ENCODE results near the gene HSF4.

HSF4 gene

DNA sequence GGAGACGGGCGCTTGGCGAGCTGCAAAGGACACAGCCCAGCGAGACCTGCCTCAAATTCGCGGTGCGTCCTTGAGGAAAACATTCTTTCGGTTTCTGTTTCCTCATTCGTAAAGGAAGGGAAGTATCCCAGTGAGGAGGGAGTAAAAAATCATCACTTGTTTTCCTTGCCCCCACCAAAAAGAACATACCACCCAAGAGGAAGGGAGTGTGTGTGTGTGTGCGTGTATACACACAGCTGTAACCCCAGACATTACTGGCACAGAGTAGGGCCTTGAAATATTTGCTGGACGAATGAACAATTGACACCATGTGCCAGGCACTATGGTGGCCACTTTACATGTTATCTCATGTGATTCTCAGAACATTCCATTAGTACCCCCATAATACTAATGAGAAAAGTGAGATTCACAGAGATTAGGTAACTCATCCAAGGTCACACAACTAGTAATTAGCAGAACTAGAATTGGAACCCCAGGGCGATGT is 21.1 kb downstream of the HSF4 start:
- DNase-seq = no peak

DNA sequence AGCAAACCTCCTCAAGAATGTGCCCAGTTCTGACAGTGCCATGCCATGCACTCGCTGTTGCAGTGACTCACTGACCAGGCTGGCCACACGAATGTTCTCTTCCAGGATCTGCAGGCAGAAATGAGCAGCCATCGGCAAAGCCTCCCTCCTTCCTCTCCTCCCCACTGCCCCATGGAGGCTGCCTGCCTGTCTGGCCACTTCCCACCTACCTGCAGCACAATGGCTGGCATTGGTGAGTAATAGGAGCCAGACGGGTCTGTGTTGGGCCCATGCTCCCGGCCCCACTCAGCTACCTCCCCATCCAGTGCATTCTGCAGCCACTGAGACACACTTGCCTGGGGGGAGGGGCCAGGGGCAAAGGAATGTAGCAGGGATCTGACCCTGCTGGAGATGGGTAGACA is 22.0 kb downstream of the HSF4 start:
- no peak for DNase-seq

DNA sequence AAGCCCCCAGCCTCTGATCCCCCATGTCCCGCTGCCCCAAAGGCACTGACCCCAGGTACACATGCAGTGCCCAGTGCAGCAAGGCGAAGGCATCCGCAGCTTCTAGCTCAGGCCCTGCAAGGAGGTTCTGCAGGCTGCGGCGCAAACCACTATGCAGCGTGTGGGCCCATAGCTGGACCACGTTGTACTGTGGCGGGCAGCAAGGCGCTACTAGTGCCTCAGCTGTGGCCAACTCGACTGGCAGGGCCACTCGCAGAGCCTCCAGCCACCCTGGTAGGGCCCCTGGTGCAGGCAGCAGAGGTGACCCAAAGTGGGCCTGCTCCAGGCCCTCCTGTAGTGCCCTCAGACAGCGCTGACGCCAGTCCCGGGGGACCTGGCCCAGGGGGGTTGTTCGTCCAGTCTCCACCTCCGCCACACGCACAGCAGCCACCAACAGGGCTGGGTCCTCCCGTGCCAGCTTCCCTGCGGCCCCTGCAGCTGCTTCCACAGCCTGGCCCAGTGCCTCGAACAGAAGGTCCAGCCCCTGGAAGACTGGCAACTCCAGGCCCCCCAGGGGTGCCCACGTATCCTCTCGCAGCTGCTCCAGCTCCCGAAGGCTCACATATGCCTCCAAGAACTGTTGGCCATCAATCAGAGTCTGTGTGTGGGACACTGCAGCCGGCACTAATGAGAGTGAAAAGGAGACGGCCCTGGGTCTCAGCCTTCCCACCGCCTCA is 22.8 kb downstream of the HSF4 start:
- DNase-seq = no peak

DNA sequence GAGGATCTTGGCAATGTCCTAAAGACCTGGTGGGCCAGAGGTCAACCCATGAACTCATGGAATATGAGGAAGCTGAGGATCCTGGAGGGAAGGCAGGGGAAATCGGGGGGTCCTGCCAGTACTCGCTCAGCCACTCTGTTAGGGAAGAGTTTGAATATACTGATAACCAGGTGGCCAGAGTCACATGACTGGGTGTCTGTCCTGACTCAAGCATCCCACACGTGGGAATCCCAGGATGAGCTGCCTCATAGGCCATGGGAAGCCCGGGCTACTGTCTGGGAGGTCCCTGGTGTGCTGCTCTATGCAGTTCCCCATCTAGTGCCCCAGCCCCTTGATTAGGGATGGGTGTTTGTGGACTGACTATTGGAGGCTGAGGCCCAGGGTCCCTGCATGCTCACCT is 23.8 kb downstream of the HSF4 start:
- DNase-seq = no peak

DNA sequence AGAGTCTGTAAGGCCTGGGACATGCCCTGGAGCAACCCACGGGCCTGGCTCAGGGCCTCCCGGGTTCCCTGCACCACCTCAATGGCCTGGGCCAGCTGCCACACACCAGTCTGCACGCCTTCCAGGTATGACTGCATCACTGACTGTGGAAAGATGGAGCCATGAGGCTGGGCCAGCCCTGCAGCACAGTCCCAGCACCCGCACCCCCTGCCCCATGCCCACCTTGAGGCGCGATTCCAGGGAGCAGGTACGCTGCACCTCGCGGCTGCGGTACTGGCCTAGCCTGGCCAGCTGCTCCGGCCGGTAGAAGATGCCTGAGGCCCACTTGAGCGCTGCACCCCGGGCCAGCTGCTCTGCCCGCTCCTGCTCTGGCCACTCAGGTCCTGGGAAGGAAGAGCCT is 24.3 kb downstream of the HSF4 start:
- no peak for DNase-seq

DNA sequence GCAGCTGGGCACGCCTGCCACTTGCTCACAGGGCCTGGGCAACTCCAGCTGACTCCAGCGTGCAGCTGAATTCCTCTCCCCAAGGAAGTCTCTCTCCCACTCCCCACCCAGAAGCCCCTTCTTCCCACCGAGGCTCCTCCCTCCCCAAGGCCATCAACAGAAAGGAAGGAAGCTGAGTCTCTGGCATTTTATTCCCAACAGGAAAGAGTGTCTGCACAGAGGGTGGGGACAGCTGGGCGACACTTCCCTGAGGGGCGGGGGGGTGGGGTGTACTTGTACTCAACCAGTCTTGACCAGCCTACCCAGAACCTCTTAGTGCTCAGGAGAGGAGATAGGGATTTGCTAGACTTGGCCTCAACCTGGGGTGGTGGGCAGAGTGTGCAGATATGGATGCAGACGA is 25.5 kb downstream of the HSF4 start, which contains the start of gene EXOC3L1:
Gene EXOC3L1, minus strand, starts transcription at position 96 of the 400 bp plus-strand sequence. CDS start 460 bp downstream, outside the sequence.
- no peak for DNase-seq

DNA sequence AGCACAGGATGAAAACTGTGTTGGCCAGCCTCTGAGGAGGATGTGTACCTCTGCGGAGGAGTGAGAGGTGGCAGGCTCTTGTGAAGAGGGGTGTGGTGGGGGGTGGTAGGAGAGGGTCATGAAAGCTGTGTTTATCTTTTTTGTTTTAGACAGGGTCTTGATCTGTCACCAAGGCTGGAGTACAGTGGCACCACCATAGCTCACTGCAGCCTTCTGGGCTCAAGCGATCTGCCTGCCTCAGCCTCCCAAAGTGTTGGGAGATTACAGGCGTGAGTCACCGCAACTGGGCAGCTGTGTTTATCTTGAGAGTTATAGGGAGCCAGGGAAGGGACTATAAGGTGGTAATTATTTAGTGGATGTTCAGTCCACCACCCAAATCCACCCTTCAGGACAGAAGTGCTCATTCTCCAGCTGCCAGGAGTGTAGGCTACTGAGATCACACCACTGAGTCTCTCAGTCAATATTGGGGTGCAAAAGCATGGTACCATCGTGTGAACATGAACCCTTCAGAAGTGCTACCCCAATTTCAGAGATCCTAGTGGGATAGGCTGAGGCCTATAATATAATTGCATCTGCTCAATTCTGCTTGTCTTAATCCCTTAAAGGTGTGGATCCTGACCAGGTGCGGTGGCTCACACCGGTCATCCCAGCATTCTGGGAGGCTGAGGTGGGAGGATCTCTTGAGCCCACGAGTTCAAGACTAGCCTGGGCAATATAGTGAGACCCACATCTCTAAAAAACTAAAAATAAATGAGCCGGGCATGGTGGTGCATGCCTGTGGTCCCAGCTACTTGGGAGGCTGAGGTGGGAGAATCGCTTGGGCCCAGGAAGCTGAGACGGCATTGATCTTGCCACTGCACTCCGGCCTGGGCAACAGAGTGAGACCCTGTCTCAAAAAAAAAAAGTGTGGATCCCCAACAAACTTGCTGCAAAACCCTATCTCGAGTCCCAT is 26.2 kb downstream of the HSF4 start:
- no peak for DNase-seq

DNA sequence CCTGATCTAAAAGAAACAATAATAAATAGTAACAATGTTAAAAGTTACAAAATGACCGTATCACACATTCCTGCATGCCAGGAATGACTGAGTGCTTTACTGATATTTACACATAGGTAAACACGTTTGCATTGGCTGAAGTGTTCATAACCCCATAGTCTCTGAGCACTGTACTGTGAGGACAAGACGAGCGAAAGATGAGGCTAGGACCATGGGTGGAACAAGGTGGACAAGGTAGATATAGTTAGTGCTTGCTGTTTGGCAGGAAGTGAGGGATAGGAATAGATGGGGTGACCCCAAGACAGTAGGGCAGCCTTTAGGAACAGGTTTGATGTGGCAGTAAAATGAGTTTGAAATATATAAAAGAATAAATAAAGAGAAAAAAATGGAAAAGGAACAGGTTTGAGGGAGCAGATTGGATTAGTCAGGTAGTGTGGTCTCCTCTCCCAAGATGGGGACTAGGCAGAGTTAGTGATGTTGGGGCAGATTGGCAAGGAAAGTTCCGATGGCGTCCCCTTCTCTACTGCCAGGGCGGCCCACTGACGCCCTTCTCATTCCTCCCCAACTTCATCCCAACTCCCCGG is 27.0 kb downstream of the HSF4 start:
- no peak for DNase-seq

DNA sequence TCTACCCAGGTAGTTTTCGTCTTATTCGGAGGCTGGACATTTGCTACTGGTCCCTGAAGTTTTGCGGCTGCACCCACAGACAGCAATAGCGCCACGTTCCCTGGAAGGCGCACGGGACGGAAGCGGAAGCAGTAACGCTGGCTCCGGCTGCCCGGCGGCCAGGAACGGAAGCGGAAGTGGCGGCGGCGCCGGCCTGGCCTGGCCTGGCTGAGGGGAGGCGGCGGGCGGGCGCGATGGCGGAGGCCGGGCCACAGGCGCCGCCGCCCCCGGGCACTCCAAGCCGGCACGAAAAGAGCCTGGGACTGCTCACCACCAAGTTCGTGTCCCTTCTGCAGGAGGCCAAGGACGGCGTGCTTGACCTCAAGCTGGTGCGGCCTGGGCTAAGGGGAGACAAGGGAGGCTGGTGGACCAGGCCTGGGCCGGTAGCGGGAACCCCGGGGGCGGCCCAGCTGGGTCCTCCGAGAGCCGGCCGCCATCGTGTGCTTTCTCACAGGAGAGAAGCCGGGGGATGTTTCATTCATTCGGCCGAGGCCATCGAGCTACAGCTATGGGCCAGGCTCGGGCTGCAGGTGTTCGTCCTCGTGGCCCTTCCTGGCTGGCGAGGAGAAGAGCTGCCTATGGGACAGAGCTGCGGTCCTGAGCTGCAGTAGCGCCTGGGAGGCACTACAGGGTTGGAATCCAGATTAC is 27.6 kb downstream of the HSF4 start, which contains the start of gene E2F4:
Gene E2F4, plus strand, starts transcription at position 161 of the 687 bp plus-strand sequence. Its CDS starts 73 bp downstream, at position 234.
- peak; percentile 89 for DNase-seq

DNA sequence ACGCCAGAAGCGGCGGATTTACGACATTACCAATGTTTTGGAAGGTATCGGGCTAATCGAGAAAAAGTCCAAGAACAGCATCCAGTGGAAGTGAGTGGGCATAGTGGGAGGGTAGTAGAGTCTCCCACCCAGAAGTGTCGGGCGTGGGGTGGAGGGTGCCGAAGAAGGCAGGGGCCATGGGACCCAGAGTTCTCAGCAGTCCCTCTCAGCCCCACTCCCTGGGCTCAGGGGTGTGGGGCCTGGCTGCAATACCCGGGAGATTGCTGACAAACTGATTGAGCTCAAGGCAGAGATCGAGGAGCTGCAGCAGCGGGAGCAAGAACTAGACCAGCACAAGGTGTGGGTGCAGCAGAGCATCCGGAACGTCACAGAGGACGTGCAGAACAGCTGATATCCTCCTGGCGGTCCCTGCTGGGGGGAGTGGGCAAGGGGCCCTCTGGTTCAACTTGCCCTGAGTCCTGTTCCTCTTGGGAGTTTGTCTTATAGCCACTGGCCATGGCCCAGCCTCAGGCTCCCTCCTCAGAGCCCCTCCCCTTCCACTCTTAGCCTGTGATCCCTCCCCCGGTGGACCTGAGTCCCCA is 28.3 kb downstream of the HSF4 start:
- DNase-seq = no peak

DNA sequence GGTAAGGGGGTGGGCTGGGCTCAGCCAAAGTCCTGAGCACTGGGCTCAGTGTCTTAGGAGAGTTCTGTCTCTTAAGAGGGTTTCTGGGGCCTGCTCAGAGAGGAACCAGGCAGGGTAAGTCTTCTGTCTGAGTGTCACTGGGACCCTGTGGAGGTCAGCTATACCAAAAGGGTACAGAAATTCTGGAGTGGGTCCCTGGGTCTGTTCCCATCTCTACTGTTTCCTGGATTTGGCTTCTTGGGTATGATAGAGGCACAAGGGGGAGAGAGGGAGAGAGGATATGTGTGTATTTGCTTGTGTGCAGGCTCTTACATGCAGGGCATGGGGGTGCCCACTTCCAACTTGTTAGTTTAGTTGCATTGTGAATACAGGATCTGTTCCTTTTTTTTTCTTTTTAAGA is 29.0 kb downstream of the HSF4 start:
- no peak for DNase-seq

DNA sequence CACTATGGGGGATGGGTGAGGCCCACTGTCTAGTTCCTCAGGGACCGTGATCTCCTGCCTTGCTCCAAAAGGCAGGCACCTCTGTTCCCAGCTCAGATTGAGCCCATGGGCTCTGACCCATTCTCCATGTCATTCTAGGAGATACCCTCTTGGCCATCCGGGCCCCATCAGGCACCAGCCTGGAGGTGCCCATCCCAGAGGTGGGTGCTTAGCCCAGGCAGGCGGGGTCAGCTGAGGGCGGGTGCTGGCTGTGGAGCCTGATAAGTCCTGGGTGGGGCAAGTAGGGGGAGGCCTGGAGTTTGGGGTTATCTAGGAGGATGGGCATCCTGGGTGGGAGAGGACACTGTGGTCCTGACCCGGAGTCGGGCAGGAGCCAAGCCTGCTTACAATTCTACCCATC is 29.7 kb downstream of the HSF4 start:
- no peak for DNase-seq

DNA sequence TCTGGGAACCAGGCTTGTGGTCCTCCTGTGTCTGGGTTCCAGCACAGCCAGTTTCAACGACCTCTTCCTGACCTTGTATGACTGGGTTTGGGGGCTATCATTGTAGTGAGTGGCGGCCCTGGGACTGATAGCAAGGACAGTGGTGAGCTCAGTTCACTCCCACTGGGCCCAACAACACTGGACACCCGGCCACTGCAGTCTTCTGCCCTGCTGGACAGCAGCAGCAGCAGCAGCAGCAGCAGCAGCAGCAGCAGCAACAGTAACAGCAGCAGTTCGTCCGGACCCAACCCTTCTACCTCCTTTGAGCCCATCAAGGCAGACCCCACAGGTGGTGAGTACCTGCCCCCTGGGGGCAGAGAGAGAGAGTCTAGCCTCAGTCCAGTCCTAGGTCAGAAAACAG is 31.1 kb downstream of the HSF4 start:
- no peak for DNase-seq

DNA sequence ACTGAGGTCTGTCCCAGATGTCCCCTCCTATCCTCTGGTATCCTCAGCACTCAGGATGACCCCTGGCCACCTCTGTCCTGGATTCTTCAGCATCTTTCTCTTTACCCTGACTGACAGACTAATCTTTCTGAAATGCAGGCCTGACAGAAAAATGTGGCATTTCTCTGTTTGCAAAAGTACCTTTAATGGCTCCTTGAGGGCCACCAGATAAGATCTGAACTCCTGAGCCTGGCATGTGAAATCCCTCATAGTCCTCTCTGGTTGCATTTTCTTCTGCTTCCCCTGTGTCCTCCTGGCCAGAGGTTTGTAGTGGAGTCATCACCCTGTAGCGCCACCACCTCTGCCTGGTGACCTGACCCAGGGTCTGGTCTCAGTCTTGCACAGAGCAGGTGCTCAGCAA is 32.3 kb downstream of the HSF4 start:
- DNase-seq = no peak

DNA sequence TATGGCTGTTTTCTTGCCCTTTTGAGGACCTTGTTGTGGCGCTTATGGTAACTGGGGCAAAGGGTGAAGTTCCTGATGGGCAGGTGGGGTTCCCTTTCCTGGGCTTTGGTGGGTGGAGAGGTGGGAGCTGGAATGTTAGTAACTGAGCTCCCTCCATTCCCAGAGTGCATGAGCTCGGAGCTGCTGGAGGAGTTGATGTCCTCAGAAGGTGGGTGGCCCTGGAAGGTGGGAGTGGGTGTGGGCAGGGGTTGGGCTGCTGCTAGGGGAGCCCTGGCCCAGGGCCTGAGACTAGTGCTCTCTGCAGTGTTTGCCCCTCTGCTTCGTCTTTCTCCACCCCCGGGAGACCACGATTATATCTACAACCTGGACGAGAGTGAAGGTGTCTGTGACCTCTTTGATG is 33.2 kb downstream of the HSF4 start:
- DNase-seq = no peak

DNA sequence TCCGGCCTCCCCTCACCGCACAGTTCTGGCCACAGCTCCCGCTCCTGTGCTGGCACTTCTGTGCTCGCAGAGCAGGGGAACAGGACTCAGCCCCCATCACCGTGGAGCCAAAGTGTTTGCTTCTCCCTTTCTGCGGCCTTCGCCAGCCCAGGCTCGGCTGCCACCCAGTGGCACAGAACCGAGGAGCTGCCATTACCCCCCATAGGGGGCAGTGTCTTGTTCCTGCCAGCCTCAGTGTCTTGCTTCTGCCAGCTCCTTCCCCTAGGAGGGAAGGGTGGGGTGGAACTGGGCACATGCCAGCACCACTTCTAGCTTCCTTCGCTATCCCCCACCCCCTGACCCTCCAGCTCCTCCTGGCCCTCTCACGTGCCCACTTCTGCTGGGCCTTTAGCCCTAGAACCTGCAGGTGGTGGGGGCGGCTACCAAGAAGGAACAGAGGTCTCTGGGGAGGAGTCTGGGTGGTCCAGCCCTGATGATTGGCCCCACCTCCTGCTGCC is 33.7 kb downstream of the HSF4 start:
- peak; percentile 38 for DNase-seq

DNA sequence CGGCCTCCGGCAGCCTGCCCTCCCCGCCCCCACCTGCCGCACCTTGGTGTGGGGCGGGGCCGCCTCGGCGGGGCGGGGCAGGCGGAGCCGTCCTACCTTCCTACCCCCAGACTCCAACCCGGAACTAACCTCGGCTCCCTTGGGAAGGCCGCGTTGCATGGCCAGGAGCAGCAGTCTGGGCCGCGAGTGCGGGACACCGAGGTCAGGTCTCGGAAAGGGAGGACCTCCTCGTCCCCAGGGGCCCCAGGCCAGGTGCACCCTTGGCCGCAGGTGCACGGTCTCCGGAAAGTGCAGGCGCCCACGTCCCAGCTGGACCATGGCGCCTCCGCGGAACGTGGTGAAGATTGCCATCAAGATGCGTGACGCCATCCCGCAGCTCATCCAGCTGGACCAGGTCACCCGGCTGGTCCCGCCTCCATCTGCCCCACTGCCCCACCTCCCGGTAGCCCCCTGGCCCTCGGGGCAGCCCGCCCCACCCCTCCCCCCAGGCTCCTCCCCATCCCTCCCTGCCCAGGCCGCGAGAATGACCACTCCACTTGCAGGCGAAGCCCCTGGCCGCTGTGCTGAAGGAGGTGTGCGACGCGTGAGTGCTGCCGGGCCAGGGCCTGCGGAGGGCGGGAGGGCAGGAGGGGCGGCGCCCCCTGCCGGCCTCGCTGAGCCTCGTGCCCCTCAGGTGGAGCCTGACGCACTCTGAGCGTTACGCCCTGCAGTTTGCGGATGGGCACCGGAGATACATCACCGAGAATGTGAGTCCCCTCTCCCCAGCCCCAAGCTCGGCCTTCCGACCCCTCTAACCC is 34.7 kb downstream of the HSF4 start, which contains the start of gene ELMO3:
Gene ELMO3, plus strand, starts transcription at position 121 of the 797 bp plus-strand sequence. Its CDS starts 196 bp downstream, at position 317.
- no peak for DNase-seq

DNA sequence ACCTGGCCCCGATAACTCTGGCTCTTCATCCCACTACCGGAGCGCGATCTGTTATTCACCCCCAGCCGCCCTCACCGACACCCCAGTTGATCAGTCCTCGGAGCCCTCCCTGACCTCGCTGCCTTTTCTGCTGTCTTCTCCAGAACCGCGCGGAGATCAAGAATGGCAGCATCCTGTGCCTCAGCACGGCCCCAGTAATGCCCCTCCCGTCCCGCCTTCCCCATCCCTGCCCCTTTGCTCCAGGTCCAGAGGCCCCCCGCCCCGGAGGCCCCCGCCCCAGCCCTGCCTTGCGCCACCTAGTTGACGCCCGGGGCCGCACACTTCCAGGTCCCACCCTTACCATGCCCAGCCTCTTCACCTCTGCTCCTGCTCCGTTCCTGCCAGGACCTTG is 35.3 kb downstream of the HSF4 start:
- DNase-seq = no peak

DNA sequence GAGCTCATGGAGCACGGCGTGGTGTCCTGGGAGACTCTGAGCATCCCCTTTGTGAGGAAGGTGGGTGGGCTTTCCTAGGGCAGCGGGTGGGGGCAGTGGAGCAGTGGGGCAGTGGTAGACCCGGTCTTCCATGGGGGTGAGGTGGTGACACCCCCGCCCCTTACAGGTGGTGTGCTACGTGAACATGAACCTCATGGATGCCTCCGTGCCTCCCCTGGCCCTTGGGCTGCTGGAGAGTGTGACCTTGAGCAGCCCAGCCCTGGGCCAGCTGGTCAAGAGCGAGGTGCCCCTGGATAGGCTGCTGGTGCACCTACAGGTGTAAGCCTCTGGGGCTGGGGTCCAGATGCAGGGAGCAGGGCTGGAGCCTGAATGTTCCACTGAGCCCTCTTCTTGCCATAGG is 35.9 kb downstream of the HSF4 start:
- DNase-seq = no peak

DNA sequence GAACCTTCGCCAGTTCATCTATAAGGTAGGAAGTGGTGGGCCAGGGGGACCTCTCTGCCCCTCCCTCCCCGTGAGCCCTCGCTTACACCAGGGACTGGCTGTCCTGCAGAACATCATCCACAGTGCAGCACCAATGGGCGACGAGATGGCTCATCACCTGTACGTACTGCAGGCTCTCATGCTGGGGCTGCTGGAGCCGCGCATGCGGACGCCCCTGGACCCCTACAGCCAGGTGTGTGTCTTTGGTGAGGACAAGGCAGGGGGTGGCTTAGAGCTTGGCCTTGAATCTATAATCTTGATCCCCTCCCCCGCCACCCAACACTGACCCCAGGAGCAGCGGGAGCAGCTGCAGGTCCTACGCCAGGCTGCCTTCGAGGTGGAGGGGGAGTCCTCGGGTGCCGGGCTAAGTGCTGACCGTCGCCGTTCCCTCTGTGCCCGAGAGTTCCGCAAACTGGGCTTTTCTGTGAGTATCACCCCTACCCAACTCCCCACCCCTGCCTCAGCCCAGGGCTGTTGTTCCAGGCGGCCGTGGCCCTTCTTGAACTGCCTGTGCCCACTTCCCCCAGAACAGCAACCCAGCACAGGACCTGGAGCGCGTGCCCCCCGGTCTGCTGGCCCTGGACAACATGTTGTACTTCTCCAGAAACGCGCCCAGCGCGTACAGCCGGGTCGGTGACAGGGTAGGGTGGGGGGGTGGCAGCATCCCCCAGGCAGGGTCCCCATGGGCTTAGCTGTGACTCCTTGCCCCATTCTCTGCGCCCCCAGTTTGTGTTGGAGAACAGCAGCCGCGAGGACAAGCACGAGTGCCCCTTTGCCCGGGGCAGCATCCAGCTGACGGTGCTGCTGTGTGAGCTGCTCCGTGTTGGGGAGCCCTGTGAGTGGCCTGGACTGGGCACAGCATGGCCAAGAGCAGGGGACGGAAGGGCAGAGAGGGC is 37.1 kb downstream of the HSF4 start:
- no peak for DNase-seq
